GM12801 (cell line): ENCODE measurements around the gene DTX3L.

Experiments
- TF ChIP-seq, protein P1 (sequence below): IDR thresholded peaks from one replicate; pipeline ENCODE4 v1.5.1; 2011; ENCODE audit warnings: control low read depth; ENCODE audit not compliant: insufficient read length; ENCODE audit errors: extremely low read depth

The DTX3L gene

DNA sequence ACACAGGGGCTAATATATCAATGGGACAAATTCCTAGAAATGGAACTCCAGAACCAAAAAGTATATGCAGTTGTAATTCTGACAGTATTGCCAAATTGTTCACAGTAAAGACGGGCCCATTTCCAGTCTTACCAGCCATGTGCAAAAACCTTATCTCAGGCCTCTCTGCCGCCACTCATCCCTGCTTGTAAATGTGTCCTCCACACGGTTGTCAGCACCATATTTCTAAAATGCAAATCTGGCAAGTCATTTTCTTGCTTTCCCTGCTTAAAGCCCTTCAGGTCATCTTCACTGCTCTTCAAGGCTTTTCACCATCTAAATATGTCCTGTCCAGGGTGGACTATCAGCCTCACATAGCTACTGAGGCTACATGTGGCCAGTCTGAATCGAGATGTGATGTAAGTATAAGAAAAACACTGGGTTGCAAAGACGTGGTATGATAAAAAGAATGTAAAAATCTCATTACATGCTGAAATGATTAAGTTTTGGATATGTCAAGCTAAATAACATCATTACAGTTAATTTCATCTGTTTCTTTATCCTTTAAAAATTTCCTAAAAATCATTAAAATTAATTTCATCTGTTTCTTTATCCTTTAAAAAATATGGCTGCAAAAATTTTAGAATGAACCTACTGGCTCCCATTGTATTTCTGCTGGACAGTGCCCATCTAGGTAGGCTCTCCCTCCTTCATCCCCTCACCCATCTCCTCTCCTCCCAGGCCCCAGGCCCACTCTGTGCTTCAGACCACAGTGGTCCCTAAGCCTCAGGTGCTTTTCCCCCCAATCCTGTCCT is 1.0 kb upstream of the DTX3L start:
- TF ChIP-seq, protein P1, sequence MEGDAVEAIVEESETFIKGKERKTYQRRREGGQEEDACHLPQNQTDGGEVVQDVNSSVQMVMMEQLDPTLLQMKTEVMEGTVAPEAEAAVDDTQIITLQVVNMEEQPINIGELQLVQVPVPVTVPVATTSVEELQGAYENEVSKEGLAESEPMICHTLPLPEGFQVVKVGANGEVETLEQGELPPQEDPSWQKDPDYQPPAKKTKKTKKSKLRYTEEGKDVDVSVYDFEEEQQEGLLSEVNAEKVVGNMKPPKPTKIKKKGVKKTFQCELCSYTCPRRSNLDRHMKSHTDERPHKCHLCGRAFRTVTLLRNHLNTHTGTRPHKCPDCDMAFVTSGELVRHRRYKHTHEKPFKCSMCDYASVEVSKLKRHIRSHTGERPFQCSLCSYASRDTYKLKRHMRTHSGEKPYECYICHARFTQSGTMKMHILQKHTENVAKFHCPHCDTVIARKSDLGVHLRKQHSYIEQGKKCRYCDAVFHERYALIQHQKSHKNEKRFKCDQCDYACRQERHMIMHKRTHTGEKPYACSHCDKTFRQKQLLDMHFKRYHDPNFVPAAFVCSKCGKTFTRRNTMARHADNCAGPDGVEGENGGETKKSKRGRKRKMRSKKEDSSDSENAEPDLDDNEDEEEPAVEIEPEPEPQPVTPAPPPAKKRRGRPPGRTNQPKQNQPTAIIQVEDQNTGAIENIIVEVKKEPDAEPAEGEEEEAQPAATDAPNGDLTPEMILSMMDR, result no peak

GRCh38 chr3:122563717-122564025 is 467 bp upstream of the DTX3L start:
- TF ChIP-seq, protein P1, result no peak

DNA sequence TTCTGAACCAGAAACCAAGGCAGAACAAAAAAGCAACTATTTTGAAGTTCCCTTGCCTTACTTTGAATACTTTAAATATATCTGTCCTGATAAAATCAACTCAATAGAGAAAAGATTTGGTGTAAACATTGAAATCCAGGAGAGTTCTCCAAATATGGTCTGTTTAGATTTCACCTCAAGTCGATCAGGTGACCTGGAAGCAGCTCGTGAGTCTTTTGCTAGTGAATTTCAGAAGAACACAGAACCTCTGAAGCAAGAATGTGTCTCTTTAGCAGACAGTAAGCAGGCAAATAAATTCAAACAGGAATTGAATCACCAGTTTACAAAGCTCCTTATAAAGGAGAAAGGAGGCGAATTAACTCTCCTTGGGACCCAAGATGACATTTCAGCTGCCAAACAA is 4.6 kb downstream of the DTX3L start:
- TF ChIP-seq, protein P1, result no peak

DNA sequence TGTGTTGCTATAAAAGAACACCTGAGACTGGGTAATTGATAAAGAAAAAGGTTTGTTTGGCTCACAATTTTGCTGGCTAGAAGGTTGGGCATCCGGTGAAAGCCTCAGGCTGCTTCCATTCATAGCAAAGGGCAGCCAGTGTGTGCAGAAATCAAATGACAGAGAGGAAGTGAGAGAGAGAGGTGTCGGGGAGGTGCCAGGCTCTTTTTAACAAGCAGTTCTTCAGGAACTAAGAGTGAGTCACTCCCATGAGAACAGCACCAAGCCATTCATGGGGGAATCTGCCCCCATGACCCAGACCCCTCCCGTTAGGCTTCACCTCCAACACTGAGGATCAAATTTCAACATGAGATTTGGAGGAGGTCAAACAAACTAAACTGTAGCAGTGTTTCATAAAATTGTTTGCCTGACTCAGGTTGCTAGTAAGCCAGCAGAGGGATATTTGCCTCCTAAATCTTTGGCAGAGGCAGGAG is 8.8 kb downstream of the DTX3L start:
- TF ChIP-seq, protein P1, result no peak

DNA sequence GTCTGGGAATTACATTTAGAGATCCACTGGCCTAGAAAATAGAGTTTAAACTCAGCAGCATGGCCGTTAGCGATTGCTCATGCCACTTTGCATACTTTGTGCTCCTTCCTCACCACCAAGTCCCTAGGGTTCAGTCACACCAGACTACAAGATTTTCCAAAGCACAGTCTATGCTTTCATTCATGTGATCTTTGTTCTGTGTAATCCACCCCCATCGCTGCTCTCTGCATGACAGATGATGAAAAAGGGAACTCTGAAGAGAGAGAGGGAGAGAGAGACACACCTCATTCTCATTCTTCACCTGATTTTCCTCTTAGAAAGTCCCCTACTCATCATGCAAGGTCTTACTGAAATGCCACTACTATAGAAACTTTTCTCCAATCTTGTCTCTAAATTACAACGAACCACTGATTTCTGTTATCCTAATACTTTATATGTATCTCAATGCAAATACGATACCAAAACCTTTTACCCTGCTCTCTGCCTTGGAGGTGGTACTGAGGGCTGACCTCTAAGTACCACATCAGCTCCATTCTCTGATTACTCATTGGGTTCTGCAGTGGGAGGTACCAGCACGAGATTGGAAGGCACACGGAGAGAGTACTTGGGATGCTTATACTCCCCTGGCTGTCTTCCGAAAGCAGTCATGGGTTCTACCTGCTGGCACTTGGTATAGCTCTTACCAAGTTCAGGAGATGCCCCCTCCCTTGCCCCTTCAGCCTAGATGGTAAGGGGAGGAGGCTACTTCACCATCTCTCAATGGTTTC is 12.2 kb downstream of the DTX3L start:
- TF ChIP-seq, protein P1, result no peak

GRCh38 chr3:122577409-122578031 is 13.4 kb downstream of the DTX3L start, which contains the start of gene PARP15:
PARP15 (plus strand) TSS chr3:122577650; CDS start chr3:122577668, 18 bp downstream.
- TF ChIP-seq, protein P1, result no peak

- TF ChIP-seq, protein P1, result no peak
Measured at GRCh38 chr3:122578069-122578740, 14.1 kb downstream of the DTX3L start.
